HepG2 (cell line): Measurements from ENCODE around the gene THRB. TPM values are rescaled to one million over a fixed set of nuclear protein-coding genes. Genes with fewer than 3 reads are reported as not detected.

ENCODE experiments used
- ATAC-seq: fragments of 200-7000 bp; cut with Tn5 transposase; 3 replicates; pipeline ENCODE4 v1.9.1; 2020; ENCODE audit warnings: mild to moderate bottlenecking, moderate library complexity
- BruUV-seq: library from RNA; stranded (reverse); fragments of 400-500 nt; replicated peaks from 2 replicates; lab custom pipeline; 2021; lab: Mats Ljungman, UMichigan
- CTCF ChIA-PET: fragments of 300-600 bp; formaldehyde crosslinking; extraction: SDS; loops from one replicate; lab custom pipeline; 2021; ENCODE audit warnings: low total read pairs, inconsistent platforms, low intra/inter-chr PET ratio; lab: Yijun Ruan, JAX
- POLR2A ChIA-PET: fragments of 350-600 bp; sonication (Branson Sonifier 250); formaldehyde crosslinking; loops from one replicate; lab custom pipeline; 2020; ENCODE audit warnings: antibody characterized with exemption, inconsistent platforms; lab: Yijun Ruan, JAX
- DNase-seq: peaks from one replicate; pipeline ENCODE4 v3.0.0-alpha.2; 2015; ENCODE audit warnings: low spot score
- FAIRE-seq: peaks from 3 replicates; lab custom pipeline; 2011; peaks lifted over from hg19 to GRCh38; lab: Jason Lieb, UNC
- H2AFZ ChIP-seq: one replicate; pipeline ENCODE4 v1.6.1; 2011; ENCODE audit warnings: low read length, inconsistent platforms
- H3K27ac ChIP-seq: fragments of 300-600 bp; 3 replicates; pipeline ENCODE4 v1.8.0; 2011; ENCODE audit warnings: mixed run types, mild to moderate bottlenecking, mixed read lengths, low read length, inconsistent platforms; ENCODE audit not compliant: insufficient read depth; ENCODE audit errors: extremely low read length
- H3K27me3 ChIP-seq, 2 experiments: fragments of 200-600 bp in 1 of 2; 2 replicates in 1 of 2; 3 replicates in 1 of 2; pipeline versions ENCODE4 v1.6.0 to v1.8.0; 2011; ENCODE audit warnings: low read length in 2 of 2, mild to moderate bottlenecking in 2 of 2, moderate library complexity in 2 of 2, inconsistent platforms in 1 of 2; ENCODE audit not compliant: insufficient read depth in 2 of 2, control insufficient read depth in 1 of 2
- H3K36me3 ChIP-seq, 2 experiments: fragments of 200-600 bp in 1 of 2; replicated peaks in 1 of 2; 2 replicates in 1 of 2; 3 replicates in 1 of 2; pipeline versions ENCODE4 v1.5.1 to v1.8.0; 2011; ENCODE audit warnings: low read length in 2 of 2, inconsistent platforms in 1 of 2; ENCODE audit not compliant: insufficient read depth in 2 of 2, control insufficient read depth in 1 of 2
- H3K4me1 ChIP-seq: 2 replicates; pipeline ENCODE4 v1.5.1; 2012; ENCODE audit warnings: low read length, inconsistent platforms; ENCODE audit not compliant: insufficient read depth
- H3K4me2 ChIP-seq: 2 replicates; pipeline ENCODE4 v1.6.0; 2011; ENCODE audit warnings: low read depth, low read length, inconsistent platforms
- H3K4me3 ChIP-seq, 3 experiments: fragments of 200-600 bp in 1 of 3; sonication (generic), shearing (Covaris generic) in 1 of 3; replicated peaks in 1 of 3; 2 replicates each; pipeline ENCODE4 v1.5.1; 2011 to 2016; ENCODE audit warnings: low read length in 3 of 3, inconsistent platforms in 2 of 3, low read depth in 2 of 3, mild to moderate bottlenecking in 2 of 3, control low read depth in 1 of 3, mixed read lengths in 1 of 3; ENCODE audit not compliant: insufficient read depth in 1 of 3
- H3K79me2 ChIP-seq: one replicate; pipeline ENCODE4 v1.6.1; 2011; ENCODE audit warnings: low read length, inconsistent platforms; ENCODE audit not compliant: insufficient read depth
- H3K9ac ChIP-seq: 2 replicates; pipeline ENCODE4 v1.6.0; 2011; ENCODE audit warnings: mild to moderate bottlenecking, low read depth, low read length, inconsistent platforms; ENCODE audit not compliant: insufficient read depth
- H3K9me3 ChIP-seq: 2 replicates; pipeline ENCODE4 v1.5.1; 2012; ENCODE audit warnings: mild to moderate bottlenecking, low read length
- H4K20me1 ChIP-seq: 2 replicates; pipeline ENCODE4 v1.6.0; 2011; ENCODE audit warnings: inconsistent platforms, mild to moderate bottlenecking, low read length, moderate library complexity; ENCODE audit not compliant: insufficient read depth
- ARNT2 ChIP-seq: sonication (generic); formaldehyde crosslinking; IDR thresholded peaks from 2 replicates; pipeline ENCODE4 v1.8.0; 2022; ENCODE audit warnings: mild to moderate bottlenecking, low read depth, missing genetic modification reagents, moderate library complexity
- HCFC1 ChIP-seq: fragments of 150-350 bp; IDR thresholded peaks from 2 replicates; pipeline ENCODE4 v1.6.1; 2014; ENCODE audit warnings: low read depth, low read length
- KIAA2018 ChIP-seq: sonication (generic); formaldehyde crosslinking; IDR thresholded peaks from 2 replicates; pipeline ENCODE4 v1.5.0; 2020; ENCODE audit warnings: mild to moderate bottlenecking, missing genetic modification reagents, borderline replicate concordance
- MAFF ChIP-seq: IDR thresholded peaks from 2 replicates; pipeline ENCODE4 v1.6.1; 2011; ENCODE audit warnings: low read depth, low read length, improper control_type of control experiment
- MAFK ChIP-seq, 2 experiments: IDR thresholded peaks in 1 of 2; conservative IDR thresholded peaks in 1 of 2; 2 replicates each; pipeline ENCODE4 v1.6.1; 2011; ENCODE audit warnings: improper control_type of control experiment in 2 of 2, low read length in 2 of 2
- MBNL3 ChIP-seq: fragments of 250-450 bp; sonication (Bioruptor Pico); conservative IDR thresholded peaks from 2 replicates; pipeline ENCODE4 v1.8.0; 2022; ENCODE audit warnings: mild to moderate bottlenecking, inconsistent platforms
- PLSCR1 ChIP-seq: sonication (generic); formaldehyde crosslinking; IDR thresholded peaks from 2 replicates; pipeline ENCODE4 v1.5.0; 2020; ENCODE audit warnings: missing genetic modification reagents, mild to moderate bottlenecking, borderline replicate concordance
- RBAK ChIP-seq: sonication (generic); formaldehyde crosslinking; IDR thresholded peaks from 2 replicates; pipeline ENCODE4 v1.5.1; 2020; ENCODE audit warnings: mild to moderate bottlenecking, missing genetic modification reagents
- THAP9 ChIP-seq: sonication (generic); formaldehyde crosslinking; IDR thresholded peaks from 2 replicates; pipeline ENCODE4; 2020; ENCODE audit warnings: missing genetic modification reagents, mild to moderate bottlenecking, borderline replicate concordance
- ZFY ChIP-seq: sonication (generic); formaldehyde crosslinking; IDR thresholded peaks from 2 replicates; pipeline ENCODE4 v1.4.0; 2020; ENCODE audit warnings: missing genetic modification reagents
- ZNF160 ChIP-seq: sonication (generic); formaldehyde crosslinking; IDR thresholded peaks from 2 replicates; pipeline ENCODE4 v1.8.0; 2022; ENCODE audit warnings: mild to moderate bottlenecking, inconsistent platforms, missing genetic modification reagents
- in situ Hi-C: cut with HindIII; loops from 2 replicates; pipeline ENCODE4 v1.10.0; 2017; ENCODE audit warnings: low pct_unique_long_range_greater_than_20kb; ENCODE audit not compliant: extremely low pct_ligation_motif_present
- intact Hi-C: fragments of 100-400 bp; cut with micrococcal nuclease; formaldehyde crosslinking; loops from one replicate; pipeline ENCODE4 v1.10.0; 2022; ENCODE audit not compliant: unreplicated experiment
- polyA plus RNA-seq, 8 experiments: library from polyadenylated mRNA; depleted of rRNA in 3 of 8; stranded (reverse) in 7 of 8; unstranded in 1 of 8; fragments of >200 nt; fragmentation: Illumina TruSeq in 4 of 8; extraction: Trizol in 4 of 8; gene quantifications; 2 replicates each; pipeline versions ENCODE4 v1.2.1 to v1.2.3, GENCODE V29; 2011 to 2016; ENCODE audit warnings: low read depth in 4 of 8, missing spikeins in 1 of 8, mixed read lengths in 1 of 8; ENCODE audit not compliant: insufficient read depth in 1 of 8
- total RNA-seq, 5 experiments: library from RNA; depleted of rRNA; stranded (reverse); fragments of >200 nt; fragmentation: Illumina TruSeq; extraction: Trizol; gene quantifications; 2 replicates each; pipeline ENCODE4 v1.2.3, GENCODE V29; 2016; ENCODE audit warnings: low read depth in 1 of 5

Gene THRB
- total and polyA plus RNA-seq, 2 of the 13 experiments (the other 11 are each of a cell fraction or from before 2014, with no cell fraction given): 4.7 to 22.7 TPM

GRCh38 chr3:24361623-24362022 lies 133.0 kb downstream of the THRB start (continued):
- no peak for TF ChIP-seq KIAA2018 (CRISPR knock-in tag)
- TF ChIP-seq MAFF: 0 out of 2 replicates have a peak, but pooled peaks have one; percentile 7
- peak; percentile 57 to 65 for TF ChIP-seq MAFK (conservative IDR thresholded peaks at IDR 0.05 in 1 of 2, IDR thresholded peaks at IDR 0.05 in 1 of 2; ENCODE audit: low read length in 2 of 2)

- Histone ChIP-seq H4K20me1 (no peaks in the 10 kb centered on the region), H3K79me2 (peaks cover 27% of the 10 kb centered on the region), H3K27me3 (no peaks in the 10 kb centered on the region), H3K9me3 (no peaks in the 10 kb centered on the region), H3K4me1 (peaks cover 60% of the 10 kb centered on the region), H3K4me2 (no peak overlapping the region), H3K27ac (no peak overlapping the region), H3K4me3 (no peak overlapping the region), H3K9ac (no peak overlapping the region), H3K36me3 (0 out of 5 replicates have a peak, but pooled peaks cover 0 to 3% of the 10 kb centered on the region in 2 experiments), H2AFZ (no peak overlapping the region)
- no peak for DNase-seq
- no TSS peak for BruUV-seq
- intact Hi-C loops (no loop called here), in situ Hi-C loops (loop anchor here (10.0 kb wide), 1 partner anchor 134 kb away; the partner anchor contains the start of gene THRB)
- ChIA-PET POLR2A (no interaction called here), CTCF (no interaction called here)
- no peak for ATAC-seq
- no peak for FAIRE-seq
- TF ChIP-seq PLSCR1 (no peak), RBAK (no peak), ZFY (CRISPR knock-in tag) (no peak), ZNF160 (CRISPR knock-in tag) (no peak), THAP9 (CRISPR knock-in tag) (no peak), MBNL3 (CRISPR knock-in tag) (no peak), ARNT2 (CRISPR knock-in tag) (no peak), HCFC1 (no peak)
Observed at GRCh38 chr3:24360957-24361356, 133.7 kb downstream of the THRB start.
